HG03280 (cell line): ENCODE data around the gene CNOT3.

Experiments used
- ATAC-seq: cut with Tn5 transposase; IDR thresholded peaks from one replicate; pipeline ENCODE4 v1.9.1; 2021; ENCODE audit warnings: mild to moderate bottlenecking, moderate library complexity; ENCODE audit not compliant: unreplicated experiment

The CNOT3 gene

GRCh38 chr19:54147676-54148075 lies 10.1 kb downstream of the CNOT3 start:
- ATAC-seq = no peak

- no peak for ATAC-seq
Observed at GRCh38 chr19:54148158-54148557, 10.6 kb downstream of the CNOT3 start.

GRCh38 chr19:54149021-54149812 lies 11.7 kb downstream of the CNOT3 start:
- ATAC-seq = no peak

GRCh38 chr19:54151362-54152035 lies 13.9 kb downstream of the CNOT3 start:
- ATAC-seq = no peak

GRCh38 chr19:54152267-54152666 lies 14.7 kb downstream of the CNOT3 start:
- ATAC-seq = no peak

- no peak for ATAC-seq
Observed at GRCh38 chr19:54152878-54153524, 15.4 kb downstream of the CNOT3 start.

- no peak for ATAC-seq
Observed at GRCh38 chr19:54153731-54154326, 16.3 kb downstream of the CNOT3 start.

- ATAC-seq = no peak
Observed at GRCh38 chr19:54154603-54155345, 17.2 kb downstream of the CNOT3 start.

GRCh38 chr19:54155694-54156093 lies 18.1 kb downstream of the CNOT3 start:
- ATAC-seq = no peak

- ATAC-seq = no peak
Observed at GRCh38 chr19:54156490-54156889, 18.9 kb downstream of the CNOT3 start.

GRCh38 chr19:54156953-54157352 lies 19.4 kb downstream of the CNOT3 start:
- no peak for ATAC-seq

GRCh38 chr19:54158812-54159351 lies 21.3 kb downstream of the CNOT3 start:
- ATAC-seq = no peak

- ATAC-seq = peak; percentile 91
Observed at GRCh38 chr19:54159352-54160181, 22.0 kb downstream of the CNOT3 start, which contains the start of gene LENG1. Gene LENG1 (minus strand): TSS chr19:54159721. CDS start chr19:54159695, 26 bp downstream.

- ATAC-seq = peak; percentile 0
Observed at GRCh38 chr19:54160182-54160811, 22.7 kb downstream of the CNOT3 start.

GRCh38 chr19:54160854-54161253 lies 23.3 kb downstream of the CNOT3 start:
- ATAC-seq = no peak

- no peak for ATAC-seq
Observed at GRCh38 chr19:54162241-54162805, 24.8 kb downstream of the CNOT3 start.

GRCh38 chr19:54162884-54163283 lies 25.3 kb downstream of the CNOT3 start:
- no peak for ATAC-seq

GRCh38 chr19:54164369-54165068 lies 27.0 kb downstream of the CNOT3 start:
- ATAC-seq = no peak
